ENCODE data around the gene DDAH1. TPM values are rescaled to one million over a fixed set of nuclear protein-coding genes. Genes with fewer than 3 reads are reported as not detected.

The DDAH1 gene
- total RNA-seq, 4 donors from 2014 or later = 8.4 to 72.8 (median 27.3) TPM

GRCh38 chr1:85318217-85318616, 146.7 kb downstream of the DDAH1 start:
- ATAC-seq = no peak
- no peaks in the 10 kb centered on the region for H3K36me3 ChIP-seq
- TF ChIP-seq POLR2AphosphoS5 (IDR thresholded peaks at IDR 0.05) = no peak
- TF ChIP-seq EP300 (IDR thresholded peaks at IDR 0.05) = no peak
- no peak for TF ChIP-seq POLR2A (IDR thresholded peaks at IDR 0.05)
- no peak for TF ChIP-seq CTCF (IDR thresholded peaks at IDR 0.05)
- no peaks in the 10 kb centered on the region for H3K9me3 ChIP-seq
- H3K4me1 ChIP-seq = peaks cover 0 to 8% (median 4%) of the 10 kb centered on the region in 3 donors
- H3K27me3 ChIP-seq = no peaks in the 10 kb centered on the region
- 94 to 100% methylated on average over 1 of the region's 1 CpG for WGBS, 2 donors (ENCODE audit: low coverage in 1 of 2)
- H3K4me3 ChIP-seq = no peak overlapping the region
- H3K27ac ChIP-seq = no peak overlapping the region

GRCh38 chr1:85317560-85317959, 147.4 kb downstream of the DDAH1 start:
- no peak overlapping the region for H3K27ac ChIP-seq
- 69 to 81% methylated on average over 5 of the region's 5 CpGs for WGBS, 2 donors (ENCODE audit: low coverage in 1 of 2)
- H3K9me3 ChIP-seq = no peaks in the 10 kb centered on the region
- H3K27me3 ChIP-seq = no peaks in the 10 kb centered on the region
- no peak overlapping the region for H3K4me3 ChIP-seq
- TF ChIP-seq EP300 (IDR thresholded peaks at IDR 0.05) (no peak), POLR2AphosphoS5 (IDR thresholded peaks at IDR 0.05) (no peak), POLR2A (IDR thresholded peaks at IDR 0.05) (no peak)
- no peak for ATAC-seq
- no peaks in the 10 kb centered on the region for H3K36me3 ChIP-seq
- H3K4me1 ChIP-seq = peaks cover 0 to 8% (median 4%) of the 10 kb centered on the region in 3 donors

- Histone ChIP-seq H3K4me3 (no peak overlapping the region), H3K27ac (no peak overlapping the region), H3K9me3 (no peaks in the 10 kb centered on the region), H3K36me3 (no peaks in the 10 kb centered on the region), H3K27me3 (no peaks in the 10 kb centered on the region), H3K4me1 (peaks cover 0 to 8% (median 4%) of the 10 kb centered on the region in 3 donors)
- no peak for TF ChIP-seq POLR2AphosphoS5 (IDR thresholded peaks at IDR 0.05)
- WGBS, 2 donors (ENCODE audit: low coverage in 1 of 2) = 96 to 100% methylated on average over 2 of the region's 2 CpGs
- ATAC-seq = no peak
Measured at GRCh38 chr1:85316321-85316720, 148.6 kb downstream of the DDAH1 start.

- 69 to 92% methylated on average over 8 of the region's 8 CpGs for WGBS, 2 donors (ENCODE audit: low coverage in 1 of 2)
- Histone ChIP-seq H3K4me1 (peaks cover 0 to 8% (median 4%) of the 10 kb centered on the region in 3 donors), H3K9me3 (no peaks in the 10 kb centered on the region), H3K36me3 (no peaks in the 10 kb centered on the region), H3K4me3 (no peak overlapping the region), H3K27ac (no peak overlapping the region), H3K27me3 (no peaks in the 10 kb centered on the region)
- TF ChIP-seq EP300 (IDR thresholded peaks at IDR 0.05) = no peak
- no peak for TF ChIP-seq POLR2A (IDR thresholded peaks at IDR 0.05)
- no peak for TF ChIP-seq CTCF (IDR thresholded peaks at IDR 0.05)
- no peak for TF ChIP-seq POLR2AphosphoS5 (IDR thresholded peaks at IDR 0.05)
- no peak for ATAC-seq
Measured at GRCh38 chr1:85315789-85316188, 149.2 kb downstream of the DDAH1 start.

GRCh38 chr1:85314726-85315125, 150.2 kb downstream of the DDAH1 start:
- no peaks in the 10 kb centered on the region for H3K36me3 ChIP-seq
- no peak for ATAC-seq
- H3K27me3 ChIP-seq = no peaks in the 10 kb centered on the region
- no peak for TF ChIP-seq CTCF (IDR thresholded peaks at IDR 0.05)
- H3K9me3 ChIP-seq = no peaks in the 10 kb centered on the region
- peaks cover 0 to 8% (median 4%) of the 10 kb centered on the region in 3 donors for H3K4me1 ChIP-seq
- H3K4me3 ChIP-seq = no peak overlapping the region
- H3K27ac ChIP-seq = peak overlapping the region in 1 of 4 donors; percentile 61

GRCh38 chr1:85313888-85314696, 150.9 kb downstream of the DDAH1 start:
- 46% methylated on average over 3 of the region's 3 CpGs; no CpG with 5 or more reads in 1 of the 2 donors for WGBS, 2 donors (ENCODE audit: low coverage in 1 of 2)
- ATAC-seq = peak; percentile 51
- H3K27ac ChIP-seq = peak overlapping the region in 2 of 4 donors; percentile 25 to 61

More at GRCh38 chr1:85313888-85314696, 150.9 kb downstream of the DDAH1 start:
- H3K36me3 ChIP-seq = no peaks in the 10 kb centered on the region
- H3K4me3 ChIP-seq = no peak overlapping the region
- H3K9me3 ChIP-seq = no peaks in the 10 kb centered on the region
- no peaks in the 10 kb centered on the region for H3K27me3 ChIP-seq
- peaks cover 0 to 8% (median 4%) of the 10 kb centered on the region in 3 donors for H3K4me1 ChIP-seq
- TF ChIP-seq CTCF (IDR thresholded peaks at IDR 0.05) (no peak), EP300 (IDR thresholded peaks at IDR 0.05) (no peak), POLR2A (IDR thresholded peaks at IDR 0.05) (no peak), POLR2AphosphoS5 (IDR thresholded peaks at IDR 0.05) (peak; percentile 56)

Measured in gastroesophageal sphincter (tissue), 4 donors.